Cardiac muscle cell (in vitro differentiated cells and primary cell): ENCODE measurements around the gene WNT4. TPM values are rescaled to one million over a fixed set of nuclear protein-coding genes. Genes with fewer than 3 reads are reported as not detected.

Experiments
- DNase-seq, 2 donors: peaks; one replicate each; pipeline versions ENCODE4 v3.0.0 to v3.0.0-alpha.2; 2010 to 2017; ENCODE audit warnings: low read depth in 1 of 2, low spot score in 1 of 2
- H3K27ac ChIP-seq: fragments of 200-600 bp; sonication (generic); 2 replicates; pipeline ENCODE4 v1.5.1; 2016
- H3K27me3 ChIP-seq: fragments of 200-600 bp; sonication (generic); 2 replicates; pipeline ENCODE4 v1.6.0; 2016; ENCODE audit warnings: control low read depth
- H3K36me3 ChIP-seq: fragments of 200-600 bp; sonication (generic); 2 replicates; pipeline ENCODE4 v1.5.1; 2016; ENCODE audit warnings: control low read depth
- H3K4me1 ChIP-seq: fragments of 200-600 bp; sonication (generic); 2 replicates; pipeline ENCODE4 v1.8.1; 2017; ENCODE audit warnings: low read depth, mild to moderate bottlenecking, mixed run types
- H3K4me3 ChIP-seq: fragments of 200-600 bp; sonication (generic); 2 replicates; pipeline ENCODE4 v1.5.1; 2016; ENCODE audit warnings: mild to moderate bottlenecking
- H3K9me3 ChIP-seq: fragments of 200-600 bp; sonication (generic); 2 replicates; pipeline ENCODE4 v1.5.1; 2017; ENCODE audit warnings: low read depth, mild to moderate bottlenecking, control low read depth
- CTCF ChIP-seq: IDR thresholded peaks from 2 replicates; pipeline ENCODE4 v1.5.1; 2012; ENCODE audit warnings: low read depth, mild to moderate bottlenecking, low read length
- polyA plus RNA-seq: library from polyadenylated mRNA; unstranded; fragments of >200 nt; fragmentation: Nextera tagmentation; extraction: Ambion mirVana; gene quantifications from 2 replicates; pipeline ENCODE4 v1.2.1, GENCODE V29; 2016
- total RNA-seq: library from RNA; depleted of rRNA; stranded (reverse); fragments of >200 nt; gene quantifications from 2 replicates; pipeline ENCODE4 v1.2.3, GENCODE V29; 2016

WNT4 gene
- total and polyA plus RNA-seq, 2 experiments from 2014 or later = not detected

GRCh38 chr1:22179197-22179803 lies 36.4 kb upstream of the WNT4 start:
- Histone ChIP-seq H3K9me3 (no peaks in the 10 kb centered on the region), H3K27ac (no peak overlapping the region), H3K27me3 (no peaks in the 10 kb centered on the region), H3K4me3 (no peak overlapping the region), H3K36me3 (no peaks in the 10 kb centered on the region), H3K4me1 (peaks cover 5% of the 10 kb centered on the region)
- no peak for DNase-seq
- no peak for TF ChIP-seq CTCF

GRCh38 chr1:22177354-22178003 lies 34.6 kb upstream of the WNT4 start:
- Histone ChIP-seq H3K27me3 (no peaks in the 10 kb centered on the region), H3K36me3 (no peaks in the 10 kb centered on the region), H3K9me3 (no peaks in the 10 kb centered on the region), H3K27ac (no peak overlapping the region), H3K4me3 (no peak overlapping the region), H3K4me1 (peaks cover 5% of the 10 kb centered on the region)
- no peak for DNase-seq
- no peak for TF ChIP-seq CTCF

GRCh38 chr1:22176258-22176657 lies 33.4 kb upstream of the WNT4 start:
- Histone ChIP-seq H3K4me3 (no peak overlapping the region), H3K27ac (no peak overlapping the region), H3K4me1 (no peaks in the 10 kb centered on the region), H3K27me3 (no peaks in the 10 kb centered on the region), H3K36me3 (no peaks in the 10 kb centered on the region), H3K9me3 (no peaks in the 10 kb centered on the region)
- TF ChIP-seq CTCF = no peak
- DNase-seq = no peak

GRCh38 chr1:22174446-22175220 lies 31.7 kb upstream of the WNT4 start:
- DNase-seq = no peak
- Histone ChIP-seq H3K4me3 (no peak overlapping the region), H3K27me3 (no peaks in the 10 kb centered on the region), H3K27ac (no peak overlapping the region), H3K36me3 (no peaks in the 10 kb centered on the region), H3K4me1 (no peaks in the 10 kb centered on the region), H3K9me3 (no peaks in the 10 kb centered on the region)
- no peak for TF ChIP-seq CTCF

GRCh38 chr1:22171951-22172715 lies 29.2 kb upstream of the WNT4 start:
- Histone ChIP-seq H3K27ac (no peak overlapping the region), H3K27me3 (no peaks in the 10 kb centered on the region), H3K4me3 (no peak overlapping the region), H3K4me1 (no peaks in the 10 kb centered on the region), H3K9me3 (no peaks in the 10 kb centered on the region), H3K36me3 (no peaks in the 10 kb centered on the region)
- no peak for DNase-seq
- TF ChIP-seq CTCF = no peak
